CD4-positive, alpha-beta T cell treated with Interleukin-15 for 1 hour (primary cell): ENCODE measurements around the gene NFATC1.

Experiments
- DNase-seq: peaks from one replicate; pipeline ENCODE4 v3.0.0-alpha.2; 2020

Gene NFATC1

DNA sequence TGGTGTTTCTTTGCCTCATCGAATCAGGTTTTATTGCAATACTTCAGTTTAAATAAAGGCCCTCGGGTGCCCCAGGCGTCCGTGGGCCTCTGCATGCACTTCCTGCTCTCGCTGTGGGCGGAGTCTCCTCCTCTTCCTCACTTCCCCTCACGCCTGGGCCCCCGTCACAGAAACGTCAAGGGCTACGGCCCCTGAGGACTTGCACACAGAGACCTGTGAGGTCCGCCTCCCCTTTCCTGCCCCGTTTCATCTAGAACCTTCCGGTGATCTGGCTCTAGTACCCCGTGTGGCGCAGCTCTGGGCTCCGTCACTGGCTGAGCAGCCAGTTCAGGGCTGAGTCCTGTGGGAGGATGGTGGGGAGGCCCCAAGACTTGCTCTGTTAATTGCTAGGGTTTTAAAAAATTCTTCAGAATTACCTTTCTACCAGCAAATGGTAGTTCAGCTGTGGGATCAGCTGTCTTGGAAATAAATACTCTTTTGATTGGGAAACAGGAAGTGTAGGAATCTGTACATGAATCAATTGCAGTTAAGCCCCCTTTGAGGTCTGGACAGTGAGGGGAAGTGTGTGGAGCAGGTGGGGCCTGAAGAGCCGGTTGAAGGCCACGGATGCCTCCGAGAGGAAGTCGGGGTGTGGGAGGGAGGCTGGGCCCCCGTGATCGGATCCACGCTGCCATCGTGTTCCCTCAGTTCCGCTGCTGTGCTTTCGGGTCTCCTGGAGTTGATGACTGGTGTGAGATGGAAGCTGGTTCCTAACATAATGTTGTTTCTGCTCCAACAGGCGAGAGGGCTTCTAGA lies 10.2 kb downstream of the NFATC1 start:
- DNase-seq: peak; percentile 97

- DNase-seq: no peak
These were observed 11.0 kb downstream of the NFATC1 start for GRCh38 chr18:79406708-79407107.

DNA sequence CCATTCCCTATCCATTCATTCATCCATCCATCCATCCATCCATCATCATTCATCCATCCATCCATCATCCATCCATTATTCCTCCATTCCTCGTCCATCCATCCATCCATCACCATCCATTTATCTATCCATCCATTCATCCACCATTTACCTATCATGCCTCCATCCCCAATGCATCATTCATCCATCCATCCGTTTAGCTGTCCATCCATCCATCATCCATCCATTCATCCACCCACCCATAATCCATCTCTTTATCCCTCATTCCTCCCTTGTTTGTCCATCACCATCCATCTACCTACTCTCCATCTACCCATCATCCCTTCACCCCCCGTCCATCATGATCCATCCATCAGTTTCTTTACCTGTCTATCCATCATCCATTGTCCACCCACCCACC lies 13.6 kb downstream of the NFATC1 start:
- no peak for DNase-seq

DNA sequence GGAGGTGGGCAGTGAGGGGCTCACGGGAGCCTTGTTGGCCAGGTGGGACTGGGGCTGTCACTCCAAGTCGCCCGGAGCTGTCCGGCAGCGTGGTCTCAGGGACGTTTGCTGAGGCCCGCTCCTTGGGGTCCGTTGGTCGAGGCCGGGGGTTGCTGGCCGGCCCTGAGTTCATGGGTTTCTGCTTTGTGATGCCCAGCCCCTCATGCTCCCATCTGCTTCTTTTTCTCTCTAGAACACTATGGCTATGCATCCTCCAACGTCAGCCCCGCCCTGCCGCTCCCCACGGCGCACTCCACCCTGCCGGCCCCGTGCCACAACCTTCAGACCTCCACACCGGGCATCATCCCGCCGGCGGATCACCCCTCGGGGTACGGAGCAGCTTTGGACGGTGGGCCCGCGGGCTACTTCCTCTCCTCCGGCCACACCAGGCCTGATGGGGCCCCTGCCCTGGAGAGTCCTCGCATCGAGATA lies 14.5 kb downstream of the NFATC1 start:
- no peak for DNase-seq

- DNase-seq: no peak
These were observed 15.2 kb downstream of the NFATC1 start for GRCh38 chr18:79410731-79411613.

DNA sequence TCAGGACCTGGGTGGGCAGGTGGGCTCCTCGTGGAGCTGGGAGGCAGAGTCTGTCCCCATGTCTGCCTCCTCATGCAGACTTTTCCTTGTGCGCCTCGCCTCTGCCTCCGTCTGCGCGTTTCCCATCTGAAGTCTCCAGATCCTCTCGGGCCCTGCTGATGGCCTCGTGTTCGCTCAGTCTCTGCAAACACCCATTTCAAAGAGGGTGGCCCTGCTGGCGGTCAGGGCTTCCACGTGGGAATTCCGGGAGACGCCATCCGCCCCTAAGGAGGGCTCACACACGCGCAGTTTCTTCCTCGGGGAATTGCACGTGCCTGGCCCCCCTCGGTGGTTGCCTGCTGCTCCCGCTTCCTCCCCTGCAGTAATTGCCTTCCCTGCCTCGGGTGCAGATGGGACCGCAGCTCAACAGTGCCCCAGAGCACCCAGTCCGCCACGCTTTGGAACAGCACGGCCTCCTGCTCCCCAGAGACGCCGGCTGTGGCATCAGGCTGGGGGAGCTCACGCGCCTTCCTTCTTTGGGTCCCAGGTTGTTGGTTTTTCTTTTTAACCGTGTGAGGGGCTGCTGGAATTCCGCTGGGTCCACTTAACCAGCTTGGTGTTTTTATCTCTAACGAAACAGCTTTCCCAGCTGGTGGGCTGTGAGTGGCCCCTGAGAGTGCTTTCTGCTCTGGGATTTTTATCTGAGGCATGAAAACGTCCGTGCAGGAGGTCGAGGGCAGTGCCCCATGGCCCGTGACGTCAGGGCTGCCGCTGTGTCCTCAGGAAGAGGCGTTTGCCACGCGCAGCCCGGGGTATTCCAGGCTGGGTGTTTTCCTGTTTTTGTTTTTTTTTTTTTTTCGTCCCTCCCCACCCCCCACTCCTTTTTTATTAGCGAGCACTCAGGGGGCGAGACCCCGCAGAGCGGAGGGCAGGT lies 16.1 kb downstream of the NFATC1 start:
- DNase-seq: no peak

DNA sequence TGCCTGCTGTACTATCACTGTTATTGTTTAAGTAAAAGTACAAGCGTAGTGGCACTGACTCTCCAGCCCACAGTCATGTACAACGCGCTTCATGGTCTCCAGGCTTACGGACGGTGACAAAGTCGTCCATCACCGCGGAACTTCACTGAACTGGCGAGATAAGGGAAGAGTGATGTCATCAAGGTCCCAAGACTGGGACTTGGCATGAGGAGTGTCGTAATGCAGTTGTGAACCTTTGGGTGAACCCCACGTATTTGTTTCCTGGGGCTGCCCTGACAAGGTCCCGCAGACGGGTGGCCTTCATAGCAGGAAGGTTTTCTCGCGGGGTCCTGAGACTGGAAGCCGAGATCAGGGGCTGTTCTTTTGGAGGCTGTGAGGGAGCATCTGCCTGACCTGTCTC lies 17.3 kb downstream of the NFATC1 start:
- no peak for DNase-seq

DNA sequence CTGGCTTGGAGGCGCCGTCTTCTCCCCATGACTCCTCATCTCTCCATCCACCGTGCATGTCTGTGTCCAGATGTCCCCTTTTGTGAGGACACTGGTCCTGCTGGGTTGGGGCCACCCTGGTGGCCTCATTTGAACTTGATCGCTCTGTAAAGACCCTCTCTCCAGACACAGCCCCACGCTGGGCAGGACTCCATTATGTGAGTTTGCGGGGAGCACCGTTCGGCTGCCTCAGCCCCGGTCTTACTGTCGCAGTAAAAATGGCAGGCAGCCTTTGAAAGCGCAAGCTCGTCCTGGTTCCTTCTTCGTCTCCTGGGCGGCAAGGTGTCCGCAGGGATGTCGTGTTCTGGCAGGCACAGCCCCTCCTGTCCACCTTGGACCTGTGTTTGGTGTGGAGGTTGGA lies 17.7 kb downstream of the NFATC1 start:
- no peak for DNase-seq

- DNase-seq: no peak
These were observed 18.2 kb downstream of the NFATC1 start for GRCh38 chr18:79413901-79414300.

GRCh38 chr18:79416022-79416676 lies 20.4 kb downstream of the NFATC1 start:
- DNase-seq: no peak

DNA sequence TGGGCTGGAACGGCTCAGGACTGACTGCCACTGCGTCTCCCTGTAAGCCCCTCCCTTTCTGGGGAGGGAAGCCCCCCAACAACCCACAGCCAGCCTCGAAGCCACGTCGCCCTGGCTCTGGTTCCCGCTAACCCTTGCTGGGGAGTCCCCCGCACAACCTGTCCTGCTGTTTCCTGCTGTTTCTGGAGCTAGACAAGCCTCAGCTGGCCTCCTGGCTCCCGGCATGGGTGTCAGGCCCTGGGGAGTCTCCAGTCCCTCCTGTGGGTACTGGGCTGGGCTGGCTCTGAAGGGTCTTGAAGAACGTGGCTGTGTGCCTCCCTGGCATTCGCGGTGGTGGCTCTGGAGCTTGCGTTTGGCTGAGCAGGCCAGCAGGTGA lies 20.9 kb downstream of the NFATC1 start:
- no peak for DNase-seq

GRCh38 chr18:79418236-79418635 lies 22.5 kb downstream of the NFATC1 start:
- no peak for DNase-seq

DNA sequence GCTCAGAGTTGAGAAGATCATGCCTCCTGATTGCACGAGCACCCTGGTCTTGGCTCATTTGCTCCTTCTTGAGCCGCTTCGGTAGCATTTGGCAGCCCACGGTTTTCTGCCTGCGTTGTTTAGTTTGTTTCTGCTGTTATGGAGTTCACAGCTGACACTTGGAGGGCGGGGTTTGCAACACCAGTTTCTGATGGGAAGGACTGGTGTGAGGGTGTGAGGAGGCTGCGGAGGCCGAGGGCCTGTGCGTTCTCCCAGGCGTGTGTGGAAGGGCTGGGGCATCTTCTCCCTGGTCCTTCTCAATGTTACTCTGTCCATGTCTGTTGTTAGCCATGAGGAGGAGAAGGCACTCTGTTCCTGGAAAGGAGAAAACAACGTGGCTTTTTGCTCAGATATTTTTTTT lies 22.9 kb downstream of the NFATC1 start:
- DNase-seq: no peak

- no peak for DNase-seq
These were observed 24.5 kb downstream of the NFATC1 start for GRCh38 chr18:79420033-79420745.

GRCh38 chr18:79421275-79421857 lies 25.6 kb downstream of the NFATC1 start:
- DNase-seq: no peak

GRCh38 chr18:79422022-79422782 lies 26.5 kb downstream of the NFATC1 start:
- DNase-seq: no peak

GRCh38 chr18:79422783-79423165 lies 27.0 kb downstream of the NFATC1 start:
- DNase-seq: no peak

- no peak for DNase-seq
These were observed 27.7 kb downstream of the NFATC1 start for GRCh38 chr18:79423211-79424007.

DNA sequence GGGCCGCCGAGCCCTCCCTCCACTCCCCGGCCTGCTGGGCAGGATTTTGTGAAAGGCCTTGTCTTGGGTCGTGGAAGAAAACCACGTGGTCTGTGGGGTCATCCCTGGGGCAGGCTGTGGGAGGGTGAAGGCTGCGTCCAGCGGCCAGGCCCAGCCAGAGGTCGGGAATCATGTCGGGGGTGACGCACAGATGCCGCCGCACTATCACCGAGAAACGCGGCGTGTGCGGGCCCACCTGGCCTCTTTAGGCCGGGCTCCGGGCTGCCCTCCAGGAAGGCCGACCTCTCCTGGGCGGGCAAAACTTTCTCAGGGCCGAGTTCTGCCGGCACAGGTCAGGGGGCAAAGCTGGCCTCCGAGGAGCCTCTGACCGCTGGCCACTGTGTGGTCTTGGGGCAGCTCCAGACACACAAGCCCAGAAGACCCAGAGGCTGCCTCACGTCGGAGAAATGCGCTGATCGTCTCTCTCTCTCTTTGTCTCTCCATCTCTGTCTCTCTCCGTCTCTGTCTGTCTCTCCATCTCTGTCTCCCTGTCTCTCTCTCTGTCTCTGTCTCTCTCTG lies 28.4 kb downstream of the NFATC1 start:
- no peak for DNase-seq
